ENCODE results near the gene SKAP2.

SKAP2 gene

DNA sequence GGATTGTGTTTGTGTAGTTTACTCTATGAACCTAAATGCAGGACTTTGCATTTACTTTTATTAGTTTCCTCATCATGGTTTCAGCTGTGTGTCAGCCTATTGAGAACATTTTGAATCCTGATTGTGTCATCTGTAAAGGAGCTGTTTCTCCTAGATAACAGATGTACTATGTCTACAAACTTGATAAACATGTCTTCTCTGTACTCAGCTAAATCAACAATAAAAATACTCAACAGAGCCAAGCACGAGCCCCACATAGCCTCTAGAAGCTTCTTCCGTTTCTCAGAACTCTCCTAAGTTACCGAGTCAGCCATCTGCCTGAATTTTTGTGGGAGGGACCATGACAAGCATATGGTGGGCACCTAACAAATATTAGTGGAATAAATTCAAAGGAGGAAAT is 234.7 kb downstream of the SKAP2 start:
- DNase-seq: no peak

DNA sequence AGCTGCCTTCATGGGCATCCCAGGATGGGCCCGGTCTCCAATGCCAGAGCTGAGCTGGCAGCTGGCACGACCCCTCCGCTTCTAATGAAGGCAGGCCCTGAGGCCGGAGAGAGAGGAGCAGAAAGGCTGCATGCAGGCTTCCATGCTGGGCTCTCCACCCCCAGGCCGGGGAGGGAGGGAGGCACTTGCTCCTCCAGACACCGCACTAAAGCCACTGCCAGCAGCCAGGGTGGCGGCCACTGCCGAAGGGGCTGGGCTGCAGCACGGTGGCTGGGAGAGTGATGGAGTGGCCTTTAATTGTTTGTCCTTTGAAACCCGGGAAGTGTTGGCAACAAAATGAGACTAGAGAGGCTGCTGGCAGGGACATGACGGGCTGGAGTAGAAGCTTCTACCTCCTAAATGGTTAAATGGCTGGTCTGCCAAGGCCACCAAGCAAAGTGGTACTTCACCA is 236.5 kb downstream of the SKAP2 start:
- peak; percentile 96 for DNase-seq

DNA sequence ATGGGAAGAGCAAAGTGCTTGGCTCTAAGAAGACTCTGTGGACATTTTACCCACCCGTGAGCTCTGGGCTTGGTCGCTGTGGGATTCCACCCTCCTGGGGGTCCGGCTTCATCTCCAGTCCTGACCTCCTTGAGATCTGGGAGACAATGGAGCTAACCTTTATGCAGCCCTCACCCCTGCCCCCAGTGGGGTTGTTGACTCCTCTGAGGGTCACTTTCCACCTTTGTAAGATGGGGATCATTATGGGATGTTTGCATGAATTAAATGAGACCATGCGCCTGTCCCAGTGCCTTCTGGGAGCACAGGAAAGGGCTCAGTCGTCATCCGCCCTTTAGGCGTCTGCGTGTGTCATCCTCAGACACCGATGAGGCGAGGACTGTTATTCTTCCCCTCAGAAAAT is 237.2 kb downstream of the SKAP2 start:
- no peak for DNase-seq

GRCh38 chr7:26626687-26627086 is 237.7 kb downstream of the SKAP2 start:
- DNase-seq: no peak

GRCh38 chr7:26626156-26626555 is 238.2 kb downstream of the SKAP2 start:
- DNase-seq: no peak

- no peak for DNase-seq
These were observed 239.1 kb downstream of the SKAP2 start for GRCh38 chr7:26625286-26625685.

- DNase-seq: no peak
These were observed 239.6 kb downstream of the SKAP2 start for GRCh38 chr7:26624839-26625238.

DNA sequence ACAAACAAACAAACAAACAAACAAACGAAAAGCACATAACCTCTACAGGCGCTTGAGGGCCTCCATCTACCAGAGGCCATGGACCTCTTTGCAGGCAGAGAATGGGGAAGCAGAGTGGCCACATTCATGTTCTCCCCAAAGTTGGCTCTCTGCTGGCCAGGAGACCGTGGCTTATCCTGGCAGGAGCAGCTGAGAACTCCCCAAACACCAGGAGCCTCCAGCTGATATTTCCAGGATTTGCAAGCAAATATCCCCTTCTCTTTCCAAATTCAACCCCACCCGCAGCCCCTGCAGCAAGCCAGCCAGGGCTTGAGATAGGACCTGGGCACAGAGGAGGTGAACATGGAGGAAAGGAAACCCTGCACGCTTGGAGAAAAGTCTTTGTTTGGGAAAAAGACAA is 240.0 kb downstream of the SKAP2 start:
- DNase-seq: no peak

GRCh38 chr7:26620352-26620751 is 244.0 kb downstream of the SKAP2 start:
- no peak for DNase-seq

DNA sequence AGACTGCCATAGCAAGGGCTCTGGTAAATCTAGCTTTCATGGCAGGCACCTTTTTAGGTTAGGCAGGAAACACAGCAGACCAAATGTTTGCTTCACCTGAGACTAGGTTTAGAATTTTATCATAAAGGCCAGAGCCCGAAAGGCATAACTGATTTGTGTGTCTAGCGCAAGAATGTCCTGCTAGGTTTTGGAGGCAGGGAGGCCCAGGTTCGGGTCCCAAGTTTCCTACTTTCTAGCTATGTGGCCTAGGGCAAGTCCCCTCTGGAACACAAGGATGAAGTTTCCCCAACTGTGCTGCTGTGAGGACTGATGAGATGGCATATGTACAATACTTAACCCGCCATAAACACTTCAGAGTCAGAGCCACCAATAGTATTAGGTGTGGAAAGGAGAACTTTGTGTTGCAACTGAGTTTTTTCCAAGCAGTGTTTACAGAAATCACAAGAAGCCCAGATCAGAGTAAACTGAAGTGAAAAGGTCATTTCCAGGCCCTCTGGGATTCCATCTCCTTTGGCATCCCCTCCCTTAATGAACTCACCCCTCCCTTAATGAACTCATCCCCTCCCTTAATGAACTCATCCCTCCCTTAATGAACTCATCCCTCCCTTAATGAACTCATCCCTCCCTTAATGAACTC is 244.9 kb downstream of the SKAP2 start:
- no peak for DNase-seq

DNA sequence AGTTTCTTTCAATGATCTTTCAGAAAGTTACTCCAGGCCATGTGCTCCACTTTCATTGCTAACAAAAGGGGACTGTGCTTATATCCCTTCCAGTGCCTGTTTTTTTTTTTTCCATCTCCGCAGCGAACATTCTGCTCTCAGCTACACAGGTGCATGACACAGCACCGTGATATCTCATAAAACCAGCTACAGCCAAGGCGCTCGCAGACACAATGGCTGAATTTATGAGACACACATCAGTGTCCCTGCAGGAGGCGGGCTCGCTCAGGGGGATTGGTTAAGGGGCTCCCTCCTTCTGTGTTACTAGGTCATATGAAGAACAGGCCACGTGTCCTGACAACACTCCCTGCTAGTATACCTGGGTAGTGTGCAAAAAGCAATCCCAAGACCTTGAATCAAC is 245.5 kb downstream of the SKAP2 start:
- DNase-seq: no peak

DNA sequence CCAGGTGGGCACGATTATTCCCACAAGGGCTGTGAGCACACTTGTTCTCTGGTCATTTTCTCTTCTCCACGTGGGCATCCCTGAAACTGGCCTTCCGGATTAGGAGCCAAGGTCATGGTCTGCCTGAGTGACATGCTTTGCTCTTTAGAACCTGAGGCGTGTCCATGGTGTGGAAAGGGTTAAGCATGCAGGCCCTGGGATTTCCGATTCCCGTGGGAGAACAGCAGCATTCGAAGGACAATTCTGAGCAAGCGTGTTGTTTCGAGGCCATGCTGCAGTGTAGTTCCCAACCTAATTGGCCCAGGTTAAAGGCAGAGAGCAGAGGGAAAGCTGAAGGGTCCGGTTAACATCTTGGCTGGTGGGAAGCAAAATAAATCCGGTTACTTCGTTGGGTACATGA is 245.9 kb downstream of the SKAP2 start:
- DNase-seq: no peak
